PC-9 (cell line): ENCODE results near the gene ZC3H12C. TPM values are rescaled to one million over a fixed set of nuclear protein-coding genes. Genes with fewer than 3 reads are reported as not detected.

ENCODE experiments used
- BruUV-seq: library from RNA; stranded (reverse); fragments of 400-500 nt; replicated peaks from 2 replicates; lab custom pipeline; 2021; lab: Mats Ljungman, UMichigan
- CTCF ChIA-PET: fragments of 300-600 bp; sonication (Branson Sonifier 250); formaldehyde crosslinking; loops from one replicate; lab custom pipeline; 2022; ENCODE audit warnings: antibody characterized with exemption; lab: Charles Lee
- POLR2A ChIA-PET: fragments of 300-600 bp; sonication (Branson Sonifier 250); formaldehyde crosslinking; loops from one replicate; lab custom pipeline; 2022; ENCODE audit warnings: antibody characterized with exemption; ENCODE audit not compliant: unreplicated experiment; lab: Charles Lee
- DNase-seq, 2 experiments: peaks; one replicate each; pipeline versions ENCODE4 v3.0.0 to v3.0.0-alpha.2; 2015 to 2022; ENCODE audit warnings: mixed read lengths in 1 of 2
- H2AFZ ChIP-seq: fragments of 200-600 bp; sonication (generic); 2 replicates; pipeline ENCODE4 v1.8.1; 2017; ENCODE audit warnings: antibody characterized with exemption
- H3F3A ChIP-seq: fragments of 200-600 bp; sonication (generic); 2 replicates; pipeline ENCODE4 v1.8.1; 2017; ENCODE audit warnings: antibody characterized with exemption, mild to moderate bottlenecking, low read depth; ENCODE audit not compliant: insufficient read depth
- H3K27ac ChIP-seq: fragments of 200-600 bp; sonication (generic); 2 replicates; pipeline ENCODE4 v1.6.1; 2016; ENCODE audit warnings: mixed run types
- H3K27me3 ChIP-seq: fragments of 200-600 bp; sonication (generic); 2 replicates; pipeline ENCODE4 v1.6.1; 2016; ENCODE audit warnings: low read depth, mixed run types; ENCODE audit not compliant: insufficient read depth
- H3K36me3 ChIP-seq: fragments of 200-600 bp; sonication (generic); 2 replicates; pipeline ENCODE4 v1.6.1; 2016; ENCODE audit warnings: low read depth, mixed run types
- H3K4me1 ChIP-seq: fragments of 200-600 bp; sonication (generic); replicated peaks from 2 replicates; pipeline ENCODE4 v1.6.1; 2016; ENCODE audit warnings: mixed run types; ENCODE audit not compliant: insufficient read depth
- H3K4me2 ChIP-seq: fragments of 200-600 bp; sonication (generic); 2 replicates; pipeline ENCODE4 v1.6.1; 2017; ENCODE audit warnings: mixed run types
- H3K4me3 ChIP-seq: fragments of 200-600 bp; sonication (generic); 2 replicates; pipeline ENCODE4 v1.6.1; 2016; ENCODE audit warnings: mixed run types
- H3K79me2 ChIP-seq: fragments of 200-600 bp; sonication (generic); 2 replicates; pipeline ENCODE4 v1.6.1; 2017; ENCODE audit warnings: low read depth, mixed run types
- H3K9me2 ChIP-seq: fragments of 200-600 bp; sonication (generic); 2 replicates; pipeline ENCODE4 v1.8.1; 2017; ENCODE audit warnings: mild to moderate bottlenecking; ENCODE audit not compliant: insufficient read depth
- H3K9me3 ChIP-seq: fragments of 200-600 bp; sonication (generic); 2 replicates; pipeline ENCODE4 v1.8.1; 2016; ENCODE audit warnings: low read depth; ENCODE audit not compliant: insufficient read depth
- H4K20me1 ChIP-seq: fragments of 200-600 bp; sonication (generic); 2 replicates; pipeline ENCODE4 v1.8.1; 2017; ENCODE audit not compliant: insufficient read depth
- CTCF ChIP-seq: fragments of 200-600 bp; sonication (generic); conservative IDR thresholded peaks from 2 replicates; pipeline ENCODE4 v1.6.1; 2017; ENCODE audit warnings: mixed run types, antibody characterized with exemption, mild to moderate bottlenecking, moderate library complexity
- EZH2 ChIP-seq: fragments of 200-600 bp; sonication (generic); IDR thresholded peaks from 2 replicates; pipeline ENCODE4 v1.8.0; 2017; ENCODE audit warnings: antibody characterized with exemption, low read depth
- intact Hi-C: fragments of 100-400 bp; cut with micrococcal nuclease; formaldehyde crosslinking; loops from one replicate; pipeline ENCODE4 v1.10.0; 2022; ENCODE audit not compliant: unreplicated experiment
- total RNA-seq: library from RNA; stranded (reverse); gene quantifications from 2 replicates; pipeline ENCODE4 v1.2.3, GENCODE V29; 2021

Gene ZC3H12C
- total RNA-seq, 1 experiment from 2014 or later = 12.4 TPM

GRCh38 chr11:110158317-110159200 lies 65.4 kb downstream of the ZC3H12C start:
- BruUV-seq = no TSS peak
- Histone ChIP-seq H2AFZ (no peak overlapping the region), H3K79me2 (peaks cover 9% of the 10 kb centered on the region), H3K4me1 (no peaks in the 10 kb centered on the region), H3F3A (peaks cover 19% of the 10 kb centered on the region), H3K36me3 (peaks cover 74% of the 10 kb centered on the region), H3K9me2 (no peaks in the 10 kb centered on the region), H3K9me3 (no peaks in the 10 kb centered on the region), H3K4me2 (no peak overlapping the region), H3K27me3 (no peaks in the 10 kb centered on the region), H3K27ac (peak overlapping the region; percentile 14; the same call in 1 of the 2 replicates), H4K20me1 (no peaks in the 10 kb centered on the region; the same call in 1 of the 2 replicates), H3K4me3 (no peak overlapping the region)
- POLR2A ChIA-PET = no interaction called here
- CTCF ChIA-PET = no interaction called here
- TF ChIP-seq CTCF (no peak), EZH2 (no peak)
- no peak for DNase-seq
- intact Hi-C loops = no loop called here

GRCh38 chr11:110159476-110159875 lies 66.3 kb downstream of the ZC3H12C start:
- peaks cover 19% of the 10 kb centered on the region for H3F3A ChIP-seq
- no TSS peak for BruUV-seq
- no peaks in the 10 kb centered on the region for H3K9me3 ChIP-seq
- no peak for DNase-seq
- intact Hi-C loops = no loop called here
- no peaks in the 10 kb centered on the region for H3K4me1 ChIP-seq
- ChIA-PET CTCF (no interaction called here), POLR2A (no interaction called here)
- H3K27me3 ChIP-seq = no peaks in the 10 kb centered on the region
- no peaks in the 10 kb centered on the region for H3K9me2 ChIP-seq
- no peak for TF ChIP-seq EZH2
- TF ChIP-seq CTCF = no peak
- peaks cover 5% of the 10 kb centered on the region for H3K79me2 ChIP-seq
- H3K4me3 ChIP-seq = no peak overlapping the region
- H2AFZ ChIP-seq = no peak overlapping the region
- H3K27ac ChIP-seq = peak overlapping the region; percentile 30; the same call in 1 of the 2 replicates
- no peaks in the 10 kb centered on the region; the same call in 1 of the 2 replicates for H4K20me1 ChIP-seq
- H3K4me2 ChIP-seq = no peak overlapping the region
- peaks cover 78% of the 10 kb centered on the region for H3K36me3 ChIP-seq

GRCh38 chr11:110160016-110160415 lies 66.8 kb downstream of the ZC3H12C start:
- TF ChIP-seq CTCF = no peak
- TF ChIP-seq EZH2 = no peak
- no peak for DNase-seq
- Histone ChIP-seq H2AFZ (no peak overlapping the region), H3K4me3 (no peak overlapping the region), H4K20me1 (no peaks in the 10 kb centered on the region; the same call in 1 of the 2 replicates), H3K79me2 (peaks cover 5% of the 10 kb centered on the region), H3K27me3 (no peaks in the 10 kb centered on the region), H3F3A (peaks cover 19% of the 10 kb centered on the region), H3K4me2 (no peak overlapping the region), H3K27ac (no peak overlapping the region), H3K4me1 (no peaks in the 10 kb centered on the region), H3K9me2 (no peaks in the 10 kb centered on the region), H3K36me3 (peaks cover 81% of the 10 kb centered on the region), H3K9me3 (no peaks in the 10 kb centered on the region)
- POLR2A ChIA-PET = interaction anchor here (0.6 kb wide), 2 partner anchors 94 to 1635 kb away, joined by 3 to 5 read pairs; no protein-coding TSS in a partner anchor
- BruUV-seq = no TSS peak
- intact Hi-C loops = no loop called here
- CTCF ChIA-PET = interaction anchor here (0.7 kb wide), 1 partner anchor 85 kb away, joined by 3 read pairs; no protein-coding TSS in a partner anchor
